Left colon (tissue), 2 donors: Measurements from ENCODE around the gene PER1. TPM values are rescaled to one million over a fixed set of nuclear protein-coding genes. Genes with fewer than 3 reads are reported as not detected.

Experiments used
- ATAC-seq: fragments of 200-7000 bp; cut with Tn5 transposase; one replicate; pipeline ENCODE4 v1.9.1; 2020; ENCODE audit warnings: mild to moderate bottlenecking, moderate library complexity
- DNase-seq, 2 donors: peaks; one replicate each; pipeline ENCODE4 v3.0.0-alpha.2; 2020
- intact Hi-C, 2 donors: fragments of 100-400 bp; cut with DNase I in 1 of 2; cut with micrococcal nuclease in 1 of 2; formaldehyde crosslinking; loops; one replicate each; pipeline versions ENCODE4 v1.11.2 to v1.14.0; 2022; cut with DNase I, micrococcal nuclease
- total RNA-seq, 2 donors: library from RNA; stranded (reverse); fragmentation: NEBNext Ultra II Directional; extraction: Animal tissue kit (Norgen Biotek cat#: 25700); gene quantifications; one replicate each; pipeline ENCODE4 v1.2.1, GENCODE V29; 2021
- donor health status: DM: no; HTN: no; CAD: no.
- donor health status: DM: yes; HTN: yes; CAD: no.

Gene PER1
- total RNA-seq, 2 donors from 2014 or later, result 35.0 to 113 TPM

GRCh38 chr17:8125154-8125946 lies 26.9 kb downstream of the PER1 start:
- ATAC-seq, result peak; percentile 44
- DNase-seq, result peak; percentile 65 to 77
- intact Hi-C loops, result loop anchor here in 1 of 2 donors (10.0 kb wide), 1 partner anchor 59 kb away; no protein-coding TSS in a partner anchor

- no peak for DNase-seq
- intact Hi-C loops, result loop anchor here in 1 of 2 donors (10.0 kb wide), 1 partner anchor 60 kb away; no protein-coding TSS in a partner anchor
- ATAC-seq, result no peak
These were observed 27.7 kb downstream of the PER1 start for GRCh38 chr17:8124350-8125153.

GRCh38 chr17:8123695-8124349 lies 28.4 kb downstream of the PER1 start, which contains the start of gene HES7:
Gene HES7 (minus strand): TSS chr17:8124106. CDS start chr17:8124084, 22 bp downstream.
- intact Hi-C loops, result loop anchor here in 1 of 2 donors (10.0 kb wide), 1 partner anchor 61 kb away; no protein-coding TSS in a partner anchor
- DNase-seq (peak in 1 of 2 donors; percentile 39), ATAC-seq (no peak)

- intact Hi-C loops, result loop anchor here in 1 of 2 donors (10.0 kb wide), 1 partner anchor 62 kb away; no protein-coding TSS in a partner anchor
- ATAC-seq, result no peak
- DNase-seq, result peak in 1 of 2 donors; percentile 41
These were observed 29.1 kb downstream of the PER1 start for GRCh38 chr17:8122924-8123694.

- intact Hi-C loops, result loop anchor here in 1 of 2 donors (10.0 kb wide), 1 partner anchor 62 kb away; no protein-coding TSS in a partner anchor
- DNase-seq (peak in 1 of 2 donors; percentile 50), ATAC-seq (no peak)
These were observed 29.7 kb downstream of the PER1 start for GRCh38 chr17:8122422-8122923.

GRCh38 chr17:8121681-8122421 lies 30.4 kb downstream of the PER1 start:
- DNase-seq (peak; percentile 59 to 66), ATAC-seq (peak; percentile 7)
- intact Hi-C loops, result loop anchor here in 1 of 2 donors (10.0 kb wide), 1 partner anchor 63 kb away; no protein-coding TSS in a partner anchor

GRCh38 chr17:8121407-8121680 lies 30.9 kb downstream of the PER1 start:
- ATAC-seq (no peak), DNase-seq (no peak)
- intact Hi-C loops, result loop anchor here in 1 of 2 donors (10.0 kb wide), 1 partner anchor 63 kb away; no protein-coding TSS in a partner anchor

GRCh38 chr17:8120520-8121406 lies 31.4 kb downstream of the PER1 start:
- DNase-seq, result peak; percentile 64 to 72
- intact Hi-C loops, result loop anchor here in 1 of 2 donors (10.0 kb wide), 1 partner anchor 64 kb away; no protein-coding TSS in a partner anchor
- ATAC-seq, result peak; percentile 13

- intact Hi-C loops, result loop anchor here in 1 of 2 donors (10.0 kb wide), 1 partner anchor 65 kb away; no protein-coding TSS in a partner anchor
- DNase-seq (peak; percentile 68 to 81), ATAC-seq (peak; percentile 57)
These were observed 32.4 kb downstream of the PER1 start for GRCh38 chr17:8119581-8120519.

GRCh38 chr17:8118769-8119580 lies 33.2 kb downstream of the PER1 start:
- ATAC-seq (peak; percentile 75), DNase-seq (peak; percentile 82 to 91)
- intact Hi-C loops, result no loop called here

GRCh38 chr17:8117980-8118768 lies 34.0 kb downstream of the PER1 start, which contains the start of gene ALOXE3:
Gene ALOXE3 (minus strand): TSS chr17:8118514. CDS start chr17:8117990, 524 bp downstream.
- ATAC-seq, result peak; percentile 43
- peak in 1 of 2 donors; percentile 37 for DNase-seq
- intact Hi-C loops, result no loop called here

GRCh38 chr17:8117367-8117979 lies 34.7 kb downstream of the PER1 start:
- intact Hi-C loops, result no loop called here
- ATAC-seq (no peak), DNase-seq (no peak)

- DNase-seq (no peak), ATAC-seq (no peak)
- intact Hi-C loops, result no loop called here
These were observed 35.4 kb downstream of the PER1 start for GRCh38 chr17:8116776-8117175.
